K562 (cell line): ENCODE measurements around the gene HYOU1. TPM values are rescaled to one million over a fixed set of nuclear protein-coding genes. Genes with fewer than 3 reads are reported as not detected.

Experiments used
- EHMT2 ChIP-seq: fragments of 450-650 bp; IDR thresholded peaks from 2 replicates; pipeline ENCODE4 v1.6.1; 2018; ENCODE audit warnings: antibody characterized with exemption
- KLF13 ChIP-seq: fragments of 450-650 bp; IDR thresholded peaks from 2 replicates; pipeline ENCODE4 v1.6.1; 2016; ENCODE audit warnings: missing genetic modification characterization, low read depth, mild to moderate bottlenecking, missing compliant biosample characterization, moderate library complexity, borderline replicate concordance
- POLR2A ChIP-seq: fragments of 450-650 bp; conservative IDR thresholded peaks from 2 replicates; pipeline ENCODE4 v1.6.1; 2016
- POLR2G ChIP-seq: fragments of 200-400 bp; formaldehyde crosslinking; IDR thresholded peaks from 2 replicates; pipeline ENCODE4 v1.6.1; 2017; ENCODE audit warnings: low read depth, mild to moderate bottlenecking, antibody characterized with exemption, low read length, moderate library complexity
- RBFOX2 ChIP-seq: fragments of 200-400 bp; formaldehyde crosslinking; IDR thresholded peaks from 2 replicates; pipeline ENCODE4 v1.6.1; 2017; ENCODE audit warnings: low read depth, mild to moderate bottlenecking, low read length, moderate library complexity
- STAT5A ChIP-seq: IDR thresholded peaks from 2 replicates; pipeline ENCODE4 v1.6.1; 2012; ENCODE audit warnings: low read length, inconsistent platforms, borderline replicate concordance
- SUPT5H ChIP-seq: fragments of 450-650 bp; IDR thresholded peaks from 2 replicates; pipeline ENCODE4 v1.6.1; 2016
- YY1 ChIP-seq, 3 experiments: IDR thresholded peaks; 2 replicates each; pipeline ENCODE4 v1.6.1; 2011; ENCODE audit warnings: low read length in 2 of 3, mild to moderate bottlenecking in 2 of 3, moderate library complexity in 2 of 3, borderline replicate concordance in 1 of 3, control low read depth in 1 of 3, low read depth in 1 of 3; ENCODE audit not compliant: insufficient read depth in 3 of 3, insufficient replicate concordance in 2 of 3, control insufficient read depth in 1 of 3, insufficient read length in 1 of 3; ENCODE audit errors: extremely low read depth in 1 of 3
- ZNF224 ChIP-seq: sonication (generic); formaldehyde crosslinking; IDR thresholded peaks from 2 replicates; pipeline ENCODE4 v1.8.0; 2022; ENCODE audit warnings: mild to moderate bottlenecking, missing genetic modification reagents
- ZNF589 ChIP-seq: fragments of 200-800 bp; sonication (Bioruptor generic); IDR thresholded peaks from 2 replicates; pipeline ENCODE4 v1.6.1; 2016; ENCODE audit warnings: low read depth, missing genetic modification characterization, missing compliant biosample characterization
- polyA plus RNA-seq, 8 experiments: library from polyadenylated mRNA; depleted of rRNA in 4 of 8; stranded (reverse) in 5 of 8; unstranded in 3 of 8; fragments of >200 nt; fragmentation: Nextera tagmentation in 2 of 8; fragmentation: Illumina TruSeq in 1 of 8; extraction: Ambion mirVana in 2 of 8; extraction: Trizol in 1 of 8; gene quantifications; 2 replicates each; pipeline versions ENCODE4 v1.2.1 to v1.2.3, GENCODE V29; 2011 to 2014; ENCODE audit warnings: inconsistent platforms in 1 of 8, missing spikeins in 1 of 8
- total RNA-seq, 7 experiments: library from RNA; depleted of rRNA in 6 of 7; stranded (reverse); fragments of >200 nt in 6 of 7; fragmentation: Illumina TruSeq in 2 of 7; extraction: Trizol in 2 of 7; gene quantifications; 2 replicates each; pipeline versions ENCODE4 v1.2.1 to v1.2.3, GENCODE V29; 2011 to 2021; ENCODE audit warnings: low replicate concordance in 1 of 7

Gene HYOU1
- total and polyA plus RNA-seq, 9 of the 15 experiments (the other 6 are each of a cell fraction or from before 2014, with no cell fraction given): 19.5 to 197 (median 128) TPM

DNA sequence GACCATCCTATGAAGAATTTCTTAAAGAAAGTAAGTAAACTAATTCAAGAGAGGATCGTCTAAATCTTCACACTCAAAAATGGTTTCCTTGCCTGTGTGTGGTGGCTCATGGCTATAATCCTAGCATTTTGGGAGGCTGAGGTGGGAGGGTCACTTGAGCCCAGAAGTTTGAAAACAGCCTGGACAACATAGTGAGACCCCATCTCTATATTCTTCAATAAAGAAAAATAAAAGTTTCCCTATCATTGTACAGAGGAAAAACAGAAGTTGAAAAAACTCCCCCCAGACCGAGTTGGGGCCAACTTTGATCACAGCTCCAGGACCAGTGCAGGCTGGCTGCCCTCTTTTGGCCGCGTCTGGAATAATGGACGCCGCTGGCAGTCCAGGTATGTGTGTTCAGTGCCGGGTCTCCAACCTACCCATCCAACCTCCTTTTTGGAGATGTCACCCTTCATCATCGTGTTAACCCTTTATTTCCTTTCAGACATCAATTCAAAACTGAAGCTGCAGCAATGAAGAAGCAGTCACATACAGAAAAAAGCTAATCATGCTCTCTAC, 41.9 kb downstream of the HYOU1 start (continued):
- 0 out of 2 replicates have a peak, but pooled peaks have one; percentile 12 for TF ChIP-seq STAT5A
- peak; percentile 55 for TF ChIP-seq SUPT5H
- peak in 2 of 3 experiments; percentile 21 to 50 for TF ChIP-seq YY1 (IDR thresholded peaks at IDR 0.05; ENCODE audit: borderline replicate concordance in 1 of 3, control insufficient read depth in 1 of 3, extremely low read depth in 1 of 3, insufficient read depth in 3 of 3, insufficient read length in 1 of 3, insufficient replicate concordance in 2 of 3, low read depth in 1 of 3, low read length in 2 of 3)
- TF ChIP-seq POLR2A: peak; percentile 40; the same call in 1 of the 2 replicates
- no peak for TF ChIP-seq ZNF224 (CRISPR knock-in tag)
- 0 out of 2 replicates have a peak, but pooled peaks have one; percentile 31 for TF ChIP-seq KLF13 (tag)
- TF ChIP-seq POLR2G: peak; percentile 48; the same call in 1 of the 2 replicates
- TF ChIP-seq ZNF589 (CRISPR knock-in tag): no peak
- peak; percentile 57 for TF ChIP-seq RBFOX2
- no peak for TF ChIP-seq EHMT2
